OCI-M2 (cell line): Measurements from ENCODE around the gene EIF2S3B.

Experiments used
- DNase-seq: peaks from one replicate; lab custom pipeline; 2025; ENCODE audit not compliant: unreplicated experiment; lab: John Stamatoyannopoulos, UW

EIF2S3B gene

GRCh38 chr12:10554228-10554755, 48.6 kb downstream of the EIF2S3B start:
- DNase-seq, result no peak

- no peak for DNase-seq
Observed at GRCh38 chr12:10554756-10555481, 49.2 kb downstream of the EIF2S3B start.

GRCh38 chr12:10557329-10557728, 51.6 kb downstream of the EIF2S3B start:
- DNase-seq, result no peak

GRCh38 chr12:10557766-10558165, 52.1 kb downstream of the EIF2S3B start:
- no peak for DNase-seq
